Glomerular visceral epithelial cell (primary cell): ENCODE data around the gene SHB.

ENCODE experiments used
- DNase-seq: peaks from one replicate; pipeline ENCODE4 v3.0.0-alpha.2; 2016; ENCODE audit errors: extremely low spot score

Gene SHB

GRCh38 chr9:38024036-38024681 lies 44.9 kb downstream of the SHB start:
- DNase-seq: peak; percentile 54

- no peak for DNase-seq
Measured at GRCh38 chr9:38023661-38024035, 45.4 kb downstream of the SHB start.

GRCh38 chr9:38022995-38023394 lies 46.0 kb downstream of the SHB start:
- no peak for DNase-seq

GRCh38 chr9:38022203-38022895 lies 46.7 kb downstream of the SHB start:
- no peak for DNase-seq

GRCh38 chr9:38020151-38021076 lies 48.6 kb downstream of the SHB start:
- DNase-seq: no peak

- no peak for DNase-seq
Measured at GRCh38 chr9:38019731-38020130, 49.3 kb downstream of the SHB start.

GRCh38 chr9:38018958-38019602 lies 49.9 kb downstream of the SHB start:
- peak; percentile 81 for DNase-seq

- no peak for DNase-seq
Measured at GRCh38 chr9:38018241-38018957, 50.6 kb downstream of the SHB start.

GRCh38 chr9:38017885-38018186 lies 51.2 kb downstream of the SHB start:
- DNase-seq: no peak

- peak; percentile 96 for DNase-seq
Measured at GRCh38 chr9:38017149-38017884, 51.7 kb downstream of the SHB start.

GRCh38 chr9:38016375-38017135 lies 52.5 kb downstream of the SHB start:
- DNase-seq: peak; percentile 84

GRCh38 chr9:38015906-38016305 lies 53.1 kb downstream of the SHB start:
- DNase-seq: no peak

GRCh38 chr9:38015266-38015665 lies 53.8 kb downstream of the SHB start:
- no peak for DNase-seq

GRCh38 chr9:38012767-38013450 lies 56.1 kb downstream of the SHB start:
- no peak for DNase-seq

GRCh38 chr9:38011991-38012390 lies 57.0 kb downstream of the SHB start:
- no peak for DNase-seq

GRCh38 chr9:38010918-38011704 lies 57.9 kb downstream of the SHB start:
- DNase-seq: no peak

- no peak for DNase-seq
Measured at GRCh38 chr9:38009990-38010389, 59.0 kb downstream of the SHB start.

GRCh38 chr9:38009035-38009501 lies 60.0 kb downstream of the SHB start:
- DNase-seq: no peak
